ENCODE data around the gene CASP9. TPM values are rescaled to one million over a fixed set of nuclear protein-coding genes. Genes with fewer than 3 reads are reported as not detected.
"Not testable (repeated sequence)": the region's sequence is repeated elsewhere in the genome, so short reads cannot be mapped to it uniquely, and the experiment has no call there.

CASP9 gene
- total RNA-seq, 1 experiment from 2014 or later = 15.9 TPM

DNA sequence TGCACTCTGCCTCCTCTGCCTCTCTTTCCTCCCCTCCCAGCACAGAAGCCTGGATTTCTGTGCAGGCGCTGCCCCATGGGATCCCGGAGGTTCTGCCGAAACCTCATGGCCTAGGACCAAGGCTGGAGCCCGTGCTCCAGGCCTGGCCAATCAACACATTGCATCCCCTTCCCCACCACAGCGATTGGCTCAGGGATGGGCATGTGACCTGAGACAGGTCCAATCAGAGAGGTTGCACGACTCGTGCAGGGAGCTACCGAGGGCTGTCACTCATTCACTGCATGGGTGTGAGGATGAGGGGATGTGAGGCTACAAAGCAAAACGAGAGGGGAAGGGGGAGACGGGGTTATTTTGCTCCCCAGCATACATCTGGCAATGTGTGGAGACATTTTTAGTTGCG, 51.4 kb downstream of the CASP9 start:
- no peak for DNase-seq
- Mint-ChIP-seq H3K4me3 (no peak overlapping the region), H3K27me3 (ENCODE audit: low read depth) (peaks cover 3% of the 10 kb centered on the region), H3K4me1 (peaks cover 0 to 4% of the 10 kb centered on the region in 2 experiments; a peak in 2 of 4 replicates), H3K27ac (peak overlapping the region in 1 of 3 experiments; percentile 34; a peak in 1 of 7 replicates), H3K36me3 (ENCODE audit: insufficient read depth in 1 of 3, low read depth in 3 of 3) (no peaks in the 10 kb centered on the region), H3K9me3 (no peaks in the 10 kb centered on the region)
- Histone ChIP-seq H3K9me3 (ENCODE audit: control insufficient read depth, low read depth, low read length) (no peaks in the 10 kb centered on the region), H4K91ac (ENCODE audit: insufficient read length, low read depth, low read length) (no peak overlapping the region), H3K27ac (ENCODE audit: insufficient read length, low read depth, low read length) (no peak overlapping the region), H2AK5ac (ENCODE audit: insufficient read length, low read length) (no peak overlapping the region), H3K4ac (ENCODE audit: low read depth, low read length) (no peak overlapping the region), H4K8ac (replicated peaks; ENCODE audit: insufficient read length, low read depth, low read length) (no peak overlapping the region), H3K79me1 (ENCODE audit: insufficient read depth, low read depth, low read length, poor library complexity, severe bottlenecking) (no peaks in the 10 kb centered on the region), H2AFZ (ENCODE audit: low read length) (no peak overlapping the region), H3K79me2 (ENCODE audit: insufficient read depth, low read length) (no peaks in the 10 kb centered on the region), H3T11ph (ENCODE audit: low read length) (no peak overlapping the region), H2BK20ac (ENCODE audit: low read depth, low read length, poor library complexity, severe bottlenecking) (no peak overlapping the region), H2BK5ac (ENCODE audit: insufficient read length, low read length) (no peak overlapping the region), H4K5ac (ENCODE audit: insufficient read length, low read depth, low read length) (no peak overlapping the region), H3K23ac (ENCODE audit: insufficient read length, low read depth, low read length) (no peak overlapping the region), H2BK12ac (ENCODE audit: insufficient read length, low read depth, low read length) (no peak overlapping the region), H2BK120ac (ENCODE audit: low read depth, low read length, poor library complexity, severe bottlenecking) (no peak overlapping the region), H3K27me3 (ENCODE audit: insufficient read depth, low read length) (no peaks in the 10 kb centered on the region), H3K56ac (ENCODE audit: insufficient read length, low read depth, low read length) (no peak overlapping the region), H4K20me1 (ENCODE audit: control insufficient read depth, insufficient read depth, insufficient read length) (no peaks in the 10 kb centered on the region), H3K18ac (ENCODE audit: insufficient read length, low read depth, low read length) (no peak overlapping the region), H3K4me2 (ENCODE audit: insufficient read depth, insufficient read length, low read length) (no peak overlapping the region), H3K14ac (ENCODE audit: insufficient read depth, low read length) (no peak overlapping the region), H2BK15ac (ENCODE audit: low read depth, low read length) (no peak overlapping the region), H3K23me2 (ENCODE audit: insufficient read length, low read depth, low read length, poor library complexity, severe bottlenecking) (no peaks in the 10 kb centered on the region), H3K9ac (ENCODE audit: extremely low read depth, insufficient read length, low read length) (no peak overlapping the region), H3K4me1 (ENCODE audit: insufficient read depth, low read length) (no peaks in the 10 kb centered on the region)
- no CpG with 5 or more reads among the region's 11 CpGs for WGBS (ENCODE audit: extremely low coverage, insufficient read length, low lambda C conversion rate)
- TF ChIP-seq, protein P1, sequence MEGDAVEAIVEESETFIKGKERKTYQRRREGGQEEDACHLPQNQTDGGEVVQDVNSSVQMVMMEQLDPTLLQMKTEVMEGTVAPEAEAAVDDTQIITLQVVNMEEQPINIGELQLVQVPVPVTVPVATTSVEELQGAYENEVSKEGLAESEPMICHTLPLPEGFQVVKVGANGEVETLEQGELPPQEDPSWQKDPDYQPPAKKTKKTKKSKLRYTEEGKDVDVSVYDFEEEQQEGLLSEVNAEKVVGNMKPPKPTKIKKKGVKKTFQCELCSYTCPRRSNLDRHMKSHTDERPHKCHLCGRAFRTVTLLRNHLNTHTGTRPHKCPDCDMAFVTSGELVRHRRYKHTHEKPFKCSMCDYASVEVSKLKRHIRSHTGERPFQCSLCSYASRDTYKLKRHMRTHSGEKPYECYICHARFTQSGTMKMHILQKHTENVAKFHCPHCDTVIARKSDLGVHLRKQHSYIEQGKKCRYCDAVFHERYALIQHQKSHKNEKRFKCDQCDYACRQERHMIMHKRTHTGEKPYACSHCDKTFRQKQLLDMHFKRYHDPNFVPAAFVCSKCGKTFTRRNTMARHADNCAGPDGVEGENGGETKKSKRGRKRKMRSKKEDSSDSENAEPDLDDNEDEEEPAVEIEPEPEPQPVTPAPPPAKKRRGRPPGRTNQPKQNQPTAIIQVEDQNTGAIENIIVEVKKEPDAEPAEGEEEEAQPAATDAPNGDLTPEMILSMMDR (conservative IDR thresholded peaks at IDR 0.05) = no peak

DNA sequence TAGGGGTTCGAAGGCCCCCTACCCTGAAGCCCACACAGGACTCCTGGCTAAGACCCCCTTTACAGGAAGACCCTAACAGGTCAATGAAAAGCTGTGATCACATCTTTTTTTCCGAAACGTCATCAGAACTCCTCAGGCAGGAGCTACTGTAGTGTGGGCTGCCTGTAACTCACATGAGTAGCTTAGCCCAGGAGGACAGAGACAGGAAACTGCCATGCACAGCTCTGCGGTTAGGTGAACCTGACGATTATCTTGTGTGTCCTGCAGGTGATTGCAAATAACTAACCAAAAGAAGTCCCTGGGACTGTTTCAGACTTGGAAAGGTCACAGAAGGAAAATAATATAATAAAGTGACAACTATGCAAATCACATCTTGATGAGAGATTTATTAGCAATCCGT, 52.3 kb downstream of the CASP9 start:
- H3K27me3 ChIP-seq (ENCODE audit: insufficient read depth, low read length); H3K9me3 ChIP-seq (ENCODE audit: control insufficient read depth, low read depth, low read length); H3K23me2 ChIP-seq (ENCODE audit: insufficient read length, low read depth, low read length, poor library complexity, severe bottlenecking); H3K27ac Mint-ChIP-seq; H2AK5ac ChIP-seq (ENCODE audit: insufficient read length, low read length); H2AFZ ChIP-seq (ENCODE audit: low read length); H3K56ac ChIP-seq (ENCODE audit: insufficient read length, low read depth, low read length); H3K9me3 Mint-ChIP-seq; H3T11ph ChIP-seq (ENCODE audit: low read length); H3K4ac ChIP-seq (ENCODE audit: low read depth, low read length); H3K4me2 ChIP-seq (ENCODE audit: insufficient read depth, insufficient read length, low read length); H3K27ac ChIP-seq (ENCODE audit: insufficient read length, low read depth, low read length); H2BK15ac ChIP-seq (ENCODE audit: low read depth, low read length); H3K4me1 Mint-ChIP-seq; H4K91ac ChIP-seq (ENCODE audit: insufficient read length, low read depth, low read length); H2BK5ac ChIP-seq (ENCODE audit: insufficient read length, low read length); H3K4me3 Mint-ChIP-seq; H3K79me1 ChIP-seq (ENCODE audit: insufficient read depth, low read depth, low read length, poor library complexity, severe bottlenecking); H3K9ac ChIP-seq (ENCODE audit: extremely low read depth, insufficient read length, low read length); H3K14ac ChIP-seq (ENCODE audit: insufficient read depth, low read length); H3K4me1 ChIP-seq (ENCODE audit: insufficient read depth, low read length); H3K18ac ChIP-seq (ENCODE audit: insufficient read length, low read depth, low read length); H2BK120ac ChIP-seq (ENCODE audit: low read depth, low read length, poor library complexity, severe bottlenecking); H4K8ac ChIP-seq (replicated peaks; ENCODE audit: insufficient read length, low read depth, low read length); H3K23ac ChIP-seq (ENCODE audit: insufficient read length, low read depth, low read length); H4K20me1 ChIP-seq (ENCODE audit: control insufficient read depth, insufficient read depth, insufficient read length); DNase-seq; H3K79me2 ChIP-seq (ENCODE audit: insufficient read depth, low read length); H2BK20ac ChIP-seq (ENCODE audit: low read depth, low read length, poor library complexity, severe bottlenecking); H3K36me3 Mint-ChIP-seq (ENCODE audit: insufficient read depth in 1 of 3, low read depth in 3 of 3); H3K27me3 Mint-ChIP-seq (ENCODE audit: low read depth); H2BK12ac ChIP-seq (ENCODE audit: insufficient read length, low read depth, low read length); H4K5ac ChIP-seq (ENCODE audit: insufficient read length, low read depth, low read length): not testable (repeated sequence)
- no CpG with 5 or more reads among the region's 6 CpGs for WGBS (ENCODE audit: extremely low coverage, insufficient read length, low lambda C conversion rate)
